Stimulated activated memory B cell treated with anti-CD40 and anti-IgM and Interleukin-4, amounts not matched to agents 10 μg/mL and 1 μg/mL and 100 μg/mL, for 72 hours (primary cell): Measurements from ENCODE around the gene TMA7.

ENCODE experiments used
- ATAC-seq: fragments of 150-1000 bp; cut with Tn5 transposase; 2 replicates; pipeline ENCODE4 v1.10.0; 2021
- H3K27ac Mint-ChIP-seq: one replicate; pipeline ENCODE4 v1.8.0; 2022; ENCODE audit warnings: mild to moderate bottlenecking, mixed read lengths
- H3K27me3 Mint-ChIP-seq: one replicate; pipeline ENCODE4 v1.8.0; 2022; ENCODE audit warnings: mixed read lengths
- H3K36me3 Mint-ChIP-seq: one replicate; pipeline ENCODE4 v1.8.0; 2022; ENCODE audit warnings: mixed read lengths
- H3K4me1 Mint-ChIP-seq: one replicate; pipeline ENCODE4 v1.8.0; 2022; ENCODE audit warnings: mixed read lengths
- H3K4me3 Mint-ChIP-seq: one replicate; pipeline ENCODE4 v1.8.0; 2022; ENCODE audit warnings: mild to moderate bottlenecking, moderate library complexity, mixed read lengths
- H3K9me3 Mint-ChIP-seq: one replicate; pipeline ENCODE4 v1.8.0; 2022; ENCODE audit warnings: mixed read lengths

TMA7 gene

GRCh38 chr3:48405343-48405881 lies 34.6 kb upstream of the TMA7 start:
- no peak for ATAC-seq
- peaks cover 14% of the 10 kb centered on the region for H3K27me3 Mint-ChIP-seq
- H3K9me3 Mint-ChIP-seq: no peaks in the 10 kb centered on the region
- H3K4me1 Mint-ChIP-seq: peaks cover 5% of the 10 kb centered on the region
- H3K36me3 Mint-ChIP-seq: no peaks in the 10 kb centered on the region
- no peak overlapping the region for H3K27ac Mint-ChIP-seq
- no peak overlapping the region for H3K4me3 Mint-ChIP-seq

DNA sequence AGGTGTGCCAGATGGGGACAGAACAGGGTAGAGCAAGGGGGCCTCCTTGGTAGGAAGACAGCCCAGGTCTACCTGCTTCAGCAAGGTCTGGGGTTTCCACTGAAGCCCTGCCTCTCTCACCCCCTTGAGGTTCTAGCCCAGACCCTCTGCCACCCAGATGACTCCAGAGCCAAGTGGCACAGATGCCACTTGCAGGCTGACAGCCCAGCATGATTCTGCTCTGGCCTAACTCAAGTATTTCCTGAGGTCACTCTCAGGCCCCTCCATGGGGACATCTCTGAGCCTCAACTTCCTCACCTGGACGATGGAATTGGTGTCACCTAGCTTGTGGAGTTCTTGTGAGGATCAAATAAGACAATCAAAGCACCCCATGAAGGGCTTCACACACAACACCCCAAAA lies 34.1 kb upstream of the TMA7 start:
- no peak for ATAC-seq
- H3K36me3 Mint-ChIP-seq: no peaks in the 10 kb centered on the region
- no peak overlapping the region for H3K4me3 Mint-ChIP-seq
- H3K27ac Mint-ChIP-seq: no peak overlapping the region
- peaks cover under 1% of the 10 kb centered on the region for H3K4me1 Mint-ChIP-seq
- H3K9me3 Mint-ChIP-seq: no peaks in the 10 kb centered on the region
- H3K27me3 Mint-ChIP-seq: peaks cover 14% of the 10 kb centered on the region

- Mint-ChIP-seq H3K4me3 (no peak overlapping the region), H3K27me3 (peaks cover 16% of the 10 kb centered on the region), H3K27ac (no peak overlapping the region), H3K4me1 (no peaks in the 10 kb centered on the region), H3K9me3 (no peaks in the 10 kb centered on the region), H3K36me3 (no peaks in the 10 kb centered on the region)
- ATAC-seq: no peak
These were observed 33.3 kb upstream of the TMA7 start for GRCh38 chr3:48406443-48407431.

DNA sequence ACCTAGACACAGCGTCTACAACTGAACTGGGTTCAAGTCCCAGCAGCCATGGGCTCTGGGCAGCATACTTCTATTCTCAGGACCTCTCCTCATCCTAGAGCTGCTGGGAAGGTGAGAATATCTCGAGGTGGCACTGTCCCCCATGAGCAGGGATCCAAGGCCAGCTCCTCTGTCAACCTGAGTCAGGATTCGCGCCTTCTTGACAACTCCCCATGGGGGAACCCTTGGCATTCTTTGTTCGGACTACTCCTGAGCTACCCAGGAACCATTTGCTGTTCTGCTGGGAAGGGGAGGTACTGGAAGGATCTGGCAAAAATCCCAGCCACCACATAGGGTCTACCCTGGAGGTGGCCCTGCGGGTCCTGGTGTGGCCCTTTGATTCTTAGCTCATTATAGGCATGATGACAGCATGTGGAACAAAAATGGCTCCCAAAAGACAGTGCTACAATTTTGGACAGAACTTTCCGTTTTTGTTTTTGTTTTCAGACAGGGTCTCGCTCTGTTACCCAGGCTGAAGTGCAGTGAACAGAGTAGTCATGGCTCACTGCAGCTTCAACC lies 32.4 kb upstream of the TMA7 start:
- no peak for ATAC-seq
- Mint-ChIP-seq H3K36me3 (no peaks in the 10 kb centered on the region), H3K27ac (no peak overlapping the region), H3K4me1 (no peaks in the 10 kb centered on the region), H3K9me3 (no peaks in the 10 kb centered on the region), H3K27me3 (peaks cover 16% of the 10 kb centered on the region), H3K4me3 (no peak overlapping the region)

- H3K27me3 Mint-ChIP-seq: peaks cover 16% of the 10 kb centered on the region
- no peaks in the 10 kb centered on the region for H3K36me3 Mint-ChIP-seq
- no peak for ATAC-seq
- H3K4me1 Mint-ChIP-seq: no peaks in the 10 kb centered on the region
- H3K27ac Mint-ChIP-seq: no peak overlapping the region
- H3K9me3 Mint-ChIP-seq: no peaks in the 10 kb centered on the region
- no peak overlapping the region for H3K4me3 Mint-ChIP-seq
These were observed 31.2 kb upstream of the TMA7 start for GRCh38 chr3:48408823-48409281.

DNA sequence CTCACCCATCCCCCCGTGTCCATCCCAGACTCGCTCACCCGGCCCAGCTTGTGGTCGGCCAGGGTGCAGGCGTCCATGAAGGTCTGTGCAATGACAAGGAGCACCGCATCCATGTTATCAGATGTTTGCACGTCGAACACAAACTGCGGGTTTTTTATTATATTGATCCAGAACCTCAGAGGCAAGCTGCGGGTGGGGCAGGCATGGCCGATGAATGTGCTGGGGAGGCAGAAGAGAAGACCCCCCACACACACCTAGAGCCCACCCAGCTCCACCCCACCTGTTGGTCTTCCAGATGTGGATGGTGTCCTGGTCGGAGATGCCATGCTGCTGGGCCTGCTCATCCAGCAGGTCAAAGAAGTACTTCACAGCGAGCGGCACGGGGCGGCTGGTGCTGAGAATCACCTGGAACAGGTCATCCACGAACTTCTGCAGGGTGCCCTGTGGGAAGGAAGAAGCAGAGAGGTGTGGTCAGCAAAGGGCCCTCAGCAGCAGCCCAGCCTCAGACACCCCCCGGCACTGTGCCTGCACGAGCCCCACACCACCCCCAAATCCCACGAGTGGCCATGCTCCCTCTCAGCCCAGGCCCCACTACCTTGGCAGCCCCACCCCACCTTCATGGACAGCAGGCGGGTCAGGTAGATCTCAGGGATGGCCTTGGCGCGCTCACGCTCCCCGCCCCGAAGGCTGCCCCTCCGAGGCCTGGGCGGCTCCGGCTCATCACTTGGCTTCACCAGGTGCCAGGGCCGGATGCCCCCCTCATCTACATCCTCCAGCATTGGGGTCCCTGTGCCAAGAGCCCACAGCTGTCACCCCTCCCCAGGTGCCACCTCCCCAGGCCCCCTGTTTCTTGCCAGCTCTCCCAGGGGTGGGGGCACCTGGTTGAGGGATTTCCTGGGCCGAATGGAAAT lies 30.5 kb upstream of the TMA7 start:
- no peak for ATAC-seq
- Mint-ChIP-seq H3K27ac (no peak overlapping the region), H3K4me3 (no peak overlapping the region), H3K36me3 (no peaks in the 10 kb centered on the region), H3K27me3 (peaks cover 16% of the 10 kb centered on the region), H3K9me3 (no peaks in the 10 kb centered on the region), H3K4me1 (no peaks in the 10 kb centered on the region)

DNA sequence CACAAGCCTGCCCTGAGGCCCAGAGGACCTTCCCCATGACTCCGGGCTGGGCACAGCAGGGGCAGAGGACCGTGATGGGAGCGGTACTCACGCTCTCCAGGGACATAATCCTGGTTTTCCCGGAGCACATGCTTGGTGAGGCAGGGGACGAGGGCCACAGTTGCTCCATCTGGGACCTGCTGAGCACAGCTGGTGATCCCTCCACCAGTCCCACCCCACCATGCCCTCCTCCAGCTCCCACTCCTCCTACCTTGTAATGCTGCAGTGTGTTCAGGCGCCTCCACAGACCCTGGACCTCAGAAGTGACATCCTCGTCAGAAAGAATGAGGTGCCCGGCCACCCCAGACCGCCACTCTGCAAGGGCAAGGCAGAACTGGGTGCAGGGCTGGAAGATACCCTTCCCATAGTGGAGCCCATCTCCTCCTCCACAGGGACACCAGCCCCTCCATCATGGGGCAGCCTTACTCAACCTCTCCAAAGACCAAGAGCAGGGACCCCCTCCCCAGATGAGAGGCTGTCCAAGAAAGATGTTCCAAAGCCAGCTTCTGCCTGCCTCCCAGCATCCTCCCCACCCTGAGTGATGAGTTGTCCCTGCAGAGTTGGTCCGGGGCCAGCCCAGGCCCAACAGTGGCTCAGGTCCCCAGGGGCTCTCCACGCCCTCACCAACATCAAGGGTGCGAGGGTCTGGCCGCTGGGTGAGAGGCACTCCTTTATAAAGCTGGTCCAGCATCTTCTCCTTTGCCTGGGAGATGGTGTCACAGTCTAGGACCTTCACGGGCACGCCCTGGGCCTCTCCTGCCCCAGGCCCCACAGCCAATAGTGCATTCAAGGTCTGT lies 29.6 kb upstream of the TMA7 start:
- Mint-ChIP-seq H3K4me3 (no peak overlapping the region), H3K9me3 (no peaks in the 10 kb centered on the region), H3K27me3 (peaks cover 16% of the 10 kb centered on the region), H3K36me3 (no peaks in the 10 kb centered on the region), H3K4me1 (no peaks in the 10 kb centered on the region), H3K27ac (no peak overlapping the region)
- ATAC-seq: no peak

- Mint-ChIP-seq H3K9me3 (no peaks in the 10 kb centered on the region), H3K27me3 (peaks cover 16% of the 10 kb centered on the region), H3K36me3 (no peaks in the 10 kb centered on the region), H3K27ac (no peak overlapping the region), H3K4me3 (no peak overlapping the region), H3K4me1 (no peaks in the 10 kb centered on the region)
- no peak for ATAC-seq
These were observed 28.9 kb upstream of the TMA7 start for GRCh38 chr3:48411041-48411588.

- Mint-ChIP-seq H3K9me3 (no peaks in the 10 kb centered on the region), H3K27ac (no peak overlapping the region), H3K27me3 (peaks cover 16% of the 10 kb centered on the region), H3K36me3 (no peaks in the 10 kb centered on the region), H3K4me3 (no peak overlapping the region), H3K4me1 (no peaks in the 10 kb centered on the region)
- ATAC-seq: no peak
These were observed 28.3 kb upstream of the TMA7 start for GRCh38 chr3:48411606-48412374.

DNA sequence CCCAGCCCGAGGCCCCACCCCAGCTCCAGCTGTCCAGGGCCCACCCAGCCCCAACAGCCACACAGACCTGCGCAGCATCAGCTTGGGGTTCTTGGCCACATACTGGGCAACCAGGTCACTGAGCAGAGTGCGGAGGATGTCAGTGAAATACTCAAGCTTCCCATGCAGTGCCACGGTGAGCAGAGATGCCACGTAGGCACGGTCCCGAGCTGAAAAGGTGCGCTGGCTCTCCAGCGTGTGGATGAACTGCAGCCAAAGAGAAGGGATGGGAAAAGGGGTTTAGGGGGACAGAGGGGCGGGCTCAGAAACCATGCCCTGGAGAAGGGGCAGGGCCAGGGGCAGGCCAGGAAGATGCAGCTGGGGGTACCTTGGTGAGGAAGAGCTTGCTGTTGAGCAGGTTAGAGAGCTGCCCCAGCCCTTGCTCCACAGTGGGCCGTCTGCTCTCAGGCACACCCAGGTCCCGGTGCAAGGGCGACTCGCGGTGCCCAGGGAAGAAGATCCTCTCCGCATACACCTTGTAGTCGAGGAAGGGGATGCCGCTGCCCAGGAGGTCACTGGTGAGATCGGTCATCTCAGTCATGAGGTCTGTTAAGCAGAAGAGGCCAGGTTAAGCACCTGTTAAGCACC lies 27.6 kb upstream of the TMA7 start:
- no peak for ATAC-seq
- no peak overlapping the region for H3K27ac Mint-ChIP-seq
- H3K4me3 Mint-ChIP-seq: no peak overlapping the region
- H3K9me3 Mint-ChIP-seq: no peaks in the 10 kb centered on the region
- H3K4me1 Mint-ChIP-seq: no peaks in the 10 kb centered on the region
- H3K27me3 Mint-ChIP-seq: peaks cover 17% of the 10 kb centered on the region
- no peaks in the 10 kb centered on the region for H3K36me3 Mint-ChIP-seq

GRCh38 chr3:48413086-48413485 lies 27.0 kb upstream of the TMA7 start:
- H3K4me1 Mint-ChIP-seq: no peaks in the 10 kb centered on the region
- no peaks in the 10 kb centered on the region for H3K36me3 Mint-ChIP-seq
- no peak overlapping the region for H3K27ac Mint-ChIP-seq
- no peak for ATAC-seq
- H3K27me3 Mint-ChIP-seq: peaks cover 23% of the 10 kb centered on the region
- H3K9me3 Mint-ChIP-seq: no peaks in the 10 kb centered on the region
- no peak overlapping the region for H3K4me3 Mint-ChIP-seq

- peaks cover 26% of the 10 kb centered on the region for H3K27me3 Mint-ChIP-seq
- no peaks in the 10 kb centered on the region for H3K36me3 Mint-ChIP-seq
- no peak for ATAC-seq
- no peaks in the 10 kb centered on the region for H3K4me1 Mint-ChIP-seq
- H3K4me3 Mint-ChIP-seq: no peak overlapping the region
- H3K9me3 Mint-ChIP-seq: no peaks in the 10 kb centered on the region
- H3K27ac Mint-ChIP-seq: no peak overlapping the region
These were observed 26.4 kb upstream of the TMA7 start for GRCh38 chr3:48413611-48414010.
